HK-2 (cell line): ENCODE results near the gene SGCA.

ENCODE experiments used
- DNase-seq: peaks from one replicate; pipeline ENCODE4 v3.0.0-alpha.2; 2018; ENCODE audit not compliant: unreplicated experiment

Gene SGCA

DNA sequence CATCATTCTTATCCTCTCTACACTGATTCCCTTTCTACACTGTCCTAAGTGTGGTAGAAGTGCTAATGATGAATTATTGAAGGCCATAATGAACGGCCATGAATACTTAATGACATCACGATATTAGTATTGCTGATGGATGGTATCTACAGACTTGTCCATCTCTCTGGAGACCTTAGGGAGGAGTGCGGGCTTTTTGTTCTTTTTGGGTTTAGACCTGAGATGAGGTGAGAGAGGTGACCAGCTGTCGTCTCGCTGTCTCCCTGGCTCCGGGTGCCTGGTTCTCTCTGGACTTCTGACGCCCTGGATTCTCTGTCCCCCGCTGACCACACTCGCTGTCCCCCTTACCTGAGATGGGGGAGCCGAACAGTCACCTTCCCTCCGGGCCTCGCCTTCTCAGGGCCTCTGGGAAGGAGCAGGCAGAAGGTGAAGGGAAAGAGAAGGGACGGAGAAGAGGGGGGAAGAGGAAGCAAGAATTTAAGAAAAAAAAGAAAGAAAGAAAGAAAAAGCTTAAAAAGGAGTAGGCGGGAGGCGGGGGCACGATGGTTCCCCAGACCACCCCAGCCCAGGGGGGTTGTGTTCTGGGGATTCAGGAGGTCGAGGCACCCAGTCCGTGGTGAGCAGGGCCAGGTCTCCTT is 17.1 kb downstream of the SGCA start:
- DNase-seq = no peak

- DNase-seq = no peak
These were observed 17.7 kb downstream of the SGCA start for GRCh38 chr17:50183421-50183994.

DNA sequence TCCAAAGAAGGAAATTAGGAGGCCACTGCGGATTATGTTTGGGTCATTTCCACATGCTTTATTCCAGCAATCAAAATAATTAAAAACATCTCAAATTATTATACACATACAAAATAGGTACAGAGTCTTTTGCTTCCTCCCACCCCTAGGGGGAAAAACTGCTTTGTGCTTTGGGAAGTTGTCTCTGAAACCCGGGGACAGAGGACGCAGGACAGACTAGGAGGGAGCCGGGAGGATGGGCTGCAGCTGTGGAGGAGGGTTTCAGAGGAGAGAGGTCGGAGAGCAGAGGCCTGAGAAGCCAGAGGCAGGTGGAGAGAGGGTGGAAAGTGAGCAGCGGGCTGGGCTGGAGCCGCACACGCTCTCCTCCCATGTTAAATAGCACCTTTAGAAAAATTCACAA is 18.3 kb downstream of the SGCA start:
- DNase-seq = no peak

GRCh38 chr17:50184611-50185398 is 19.0 kb downstream of the SGCA start:
- no peak for DNase-seq

DNA sequence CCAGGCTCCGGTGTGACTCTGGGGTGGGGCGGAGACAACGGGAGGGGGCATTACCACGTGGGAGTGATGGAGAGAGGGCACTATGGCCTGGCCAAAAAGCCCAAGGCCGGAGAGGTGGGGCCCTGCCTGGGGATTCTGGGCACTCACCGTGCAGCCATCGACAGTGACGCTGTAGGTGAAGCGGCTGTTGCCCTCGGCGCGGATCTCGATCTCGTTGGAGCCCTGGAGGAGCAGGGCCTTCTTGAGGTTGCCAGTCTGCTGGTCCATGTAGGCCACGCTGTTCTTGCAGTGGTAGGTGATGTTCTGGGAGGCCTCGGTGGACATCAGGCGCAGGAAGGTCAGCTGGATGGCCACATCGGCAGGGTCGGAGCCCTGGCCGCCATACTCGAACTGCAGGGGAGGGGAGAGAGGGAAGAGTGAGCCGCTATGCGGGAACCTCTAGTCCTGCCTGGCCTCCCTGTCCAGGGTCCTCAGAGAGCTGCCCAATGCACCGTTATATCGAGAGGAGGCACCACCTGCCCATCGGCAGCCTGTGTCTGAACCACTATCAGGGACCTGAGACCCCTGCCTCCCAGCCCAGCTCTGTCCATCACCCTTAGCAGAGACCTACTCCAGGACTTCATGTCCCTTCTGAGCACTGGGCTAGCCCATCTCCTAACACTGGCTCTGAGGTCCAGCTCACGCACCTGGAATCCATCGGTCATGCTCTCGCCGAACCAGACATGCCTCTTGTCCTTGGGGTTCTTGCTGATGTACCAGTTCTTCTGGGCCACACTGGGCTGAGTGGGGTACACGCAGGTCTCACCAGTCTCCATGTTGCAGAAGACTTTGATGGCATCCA is 20.0 kb downstream of the SGCA start:
- DNase-seq = no peak

DNA sequence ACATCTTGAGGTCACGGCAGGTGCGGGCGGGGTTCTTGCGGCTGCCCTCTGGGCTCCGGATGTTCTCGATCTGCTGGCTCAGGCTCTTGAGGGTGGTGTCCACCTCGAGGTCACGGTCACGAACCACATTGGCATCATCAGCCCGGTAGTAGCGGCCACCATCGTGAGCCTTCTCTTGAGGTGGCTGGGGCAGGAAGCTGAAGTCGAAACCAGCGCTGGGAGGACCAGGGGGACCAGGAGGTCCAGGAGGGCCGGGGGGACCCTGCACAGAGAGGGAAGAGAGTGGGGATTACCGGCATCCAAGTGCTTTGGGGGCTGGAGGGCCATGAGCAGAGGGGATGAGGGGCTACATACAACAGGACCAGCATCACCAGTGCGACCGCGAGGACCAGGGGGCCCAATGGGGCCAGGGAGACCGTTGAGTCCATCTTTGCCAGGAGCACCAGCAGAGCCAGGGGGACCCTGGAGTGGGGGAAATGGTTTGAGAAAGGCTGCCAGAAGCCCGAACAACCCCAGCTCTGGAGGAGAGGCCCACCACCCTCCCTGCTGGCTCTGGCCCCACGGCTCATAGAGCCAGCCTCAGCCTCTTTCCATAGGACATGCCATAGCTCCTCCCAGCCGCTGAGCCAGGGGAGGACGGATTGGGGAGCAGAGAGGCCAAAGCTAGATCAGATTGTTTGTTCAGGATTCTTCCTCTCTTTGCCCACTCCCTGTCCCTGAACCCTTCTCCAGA is 21.0 kb downstream of the SGCA start:
- DNase-seq = no peak

- DNase-seq = no peak
These were observed 21.6 kb downstream of the SGCA start for GRCh38 chr17:50187394-50187725.

- no peak for DNase-seq
These were observed 22.1 kb downstream of the SGCA start for GRCh38 chr17:50187751-50188530.

DNA sequence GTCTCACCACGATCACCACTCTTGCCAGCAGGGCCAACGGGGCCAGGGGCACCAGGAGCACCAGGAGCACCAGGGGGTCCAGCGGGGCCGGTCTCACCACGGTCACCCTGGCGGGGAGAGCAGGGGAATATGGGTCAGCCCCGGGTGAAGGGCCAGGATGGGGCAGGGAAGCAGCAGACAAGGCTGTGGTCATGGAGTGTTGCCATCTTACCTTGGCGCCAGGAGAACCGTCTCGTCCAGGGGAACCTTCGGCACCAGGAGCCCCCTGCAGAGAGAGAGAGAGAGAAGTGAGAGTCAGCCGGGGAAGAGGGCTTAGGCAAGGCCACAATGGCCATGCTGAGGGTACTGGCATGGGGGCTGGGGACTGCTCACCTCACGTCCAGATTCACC is 22.7 kb downstream of the SGCA start:
- no peak for DNase-seq

DNA sequence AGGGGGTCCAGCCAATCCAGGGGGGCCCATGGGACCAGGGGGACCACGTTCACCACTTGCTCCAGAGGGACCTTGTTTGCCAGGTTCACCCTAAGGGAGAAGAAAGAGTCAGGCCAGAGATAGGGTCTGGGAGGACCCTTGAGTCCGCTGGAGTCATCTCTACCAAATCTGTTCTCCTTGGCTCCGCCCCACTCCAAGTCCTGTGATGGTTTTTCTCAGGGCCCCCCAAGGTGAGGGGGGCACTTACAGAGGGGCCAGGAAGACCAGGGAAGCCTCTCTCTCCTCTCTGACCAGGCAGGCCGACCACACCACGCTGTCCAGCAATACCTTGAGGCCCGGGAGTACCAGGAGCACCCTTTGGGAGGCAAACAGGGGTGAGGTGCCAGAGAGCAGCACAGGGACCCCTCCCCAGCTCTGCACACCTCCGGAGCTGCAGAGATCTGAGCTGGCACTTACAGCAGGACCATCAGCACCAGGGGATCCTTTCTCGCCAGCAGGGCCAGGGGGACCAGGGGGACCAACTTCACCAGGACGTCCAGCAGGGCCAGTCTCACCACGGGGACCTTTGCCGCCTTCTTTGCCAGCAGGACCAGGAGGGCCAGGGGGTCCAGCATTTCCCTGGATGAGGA is 23.2 kb downstream of the SGCA start:
- DNase-seq = no peak

GRCh38 chr17:50189550-50190292 is 23.9 kb downstream of the SGCA start:
- DNase-seq = no peak

- DNase-seq = no peak
These were observed 24.4 kb downstream of the SGCA start for GRCh38 chr17:50190293-50190602.

GRCh38 chr17:50190603-50191358 is 25.0 kb downstream of the SGCA start:
- no peak for DNase-seq

GRCh38 chr17:50191359-50192143 is 25.7 kb downstream of the SGCA start:
- DNase-seq = no peak

DNA sequence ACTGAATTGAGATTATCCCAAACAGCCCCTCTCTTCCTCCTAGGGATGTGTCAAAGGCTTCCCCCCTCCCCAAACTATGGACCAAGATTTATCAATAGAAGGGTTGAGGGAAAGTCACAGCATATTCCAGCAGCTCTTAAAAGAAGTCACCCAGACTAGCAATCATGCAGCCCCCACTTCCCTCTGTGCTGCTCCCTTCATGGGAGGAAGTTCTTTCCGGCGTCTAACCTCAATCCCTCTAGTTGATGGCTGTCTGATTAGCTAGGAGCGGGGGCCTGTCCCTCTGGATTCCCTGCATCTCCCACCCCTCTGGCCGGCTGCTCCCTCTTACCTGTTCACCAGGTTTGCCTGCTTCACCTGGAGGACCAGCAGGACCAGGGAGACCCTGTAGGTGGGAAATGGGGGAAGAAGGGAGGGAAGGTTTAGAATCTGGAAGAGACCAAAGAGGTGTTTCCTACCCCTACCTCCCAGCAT is 26.4 kb downstream of the SGCA start:
- DNase-seq = no peak

DNA sequence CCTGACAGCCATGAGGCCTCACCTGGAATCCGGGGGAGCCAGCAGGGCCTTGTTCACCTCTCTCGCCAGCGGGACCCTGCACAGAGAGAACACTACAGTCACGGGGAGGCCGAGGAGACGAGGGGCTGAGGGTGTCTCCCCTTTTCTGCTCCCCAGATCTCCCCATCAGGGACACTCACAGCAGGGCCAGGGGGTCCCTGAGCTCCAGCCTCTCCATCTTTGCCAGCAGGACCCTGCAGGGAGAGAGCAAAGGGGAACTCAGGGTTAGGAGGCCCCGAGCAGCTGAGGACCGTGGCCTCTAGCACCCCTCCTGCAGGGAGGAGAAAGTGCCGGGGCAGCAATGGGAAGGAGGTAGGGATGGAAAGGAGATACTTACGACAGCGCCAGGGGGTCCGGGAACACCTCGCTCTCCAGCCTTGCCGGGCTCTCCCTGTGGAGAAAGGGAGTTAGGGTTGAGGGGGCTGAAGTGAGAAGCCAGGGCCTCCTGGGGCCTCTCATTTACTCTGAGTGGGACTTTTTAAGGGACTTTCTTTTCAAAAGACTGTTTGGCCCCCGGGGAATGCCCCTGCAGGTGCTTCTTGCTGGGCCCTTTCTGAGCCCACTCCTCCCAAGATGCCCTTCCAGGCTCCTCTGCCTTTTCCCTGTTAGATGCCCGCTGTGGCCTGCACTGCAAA is 26.9 kb downstream of the SGCA start:
- DNase-seq = no peak

DNA sequence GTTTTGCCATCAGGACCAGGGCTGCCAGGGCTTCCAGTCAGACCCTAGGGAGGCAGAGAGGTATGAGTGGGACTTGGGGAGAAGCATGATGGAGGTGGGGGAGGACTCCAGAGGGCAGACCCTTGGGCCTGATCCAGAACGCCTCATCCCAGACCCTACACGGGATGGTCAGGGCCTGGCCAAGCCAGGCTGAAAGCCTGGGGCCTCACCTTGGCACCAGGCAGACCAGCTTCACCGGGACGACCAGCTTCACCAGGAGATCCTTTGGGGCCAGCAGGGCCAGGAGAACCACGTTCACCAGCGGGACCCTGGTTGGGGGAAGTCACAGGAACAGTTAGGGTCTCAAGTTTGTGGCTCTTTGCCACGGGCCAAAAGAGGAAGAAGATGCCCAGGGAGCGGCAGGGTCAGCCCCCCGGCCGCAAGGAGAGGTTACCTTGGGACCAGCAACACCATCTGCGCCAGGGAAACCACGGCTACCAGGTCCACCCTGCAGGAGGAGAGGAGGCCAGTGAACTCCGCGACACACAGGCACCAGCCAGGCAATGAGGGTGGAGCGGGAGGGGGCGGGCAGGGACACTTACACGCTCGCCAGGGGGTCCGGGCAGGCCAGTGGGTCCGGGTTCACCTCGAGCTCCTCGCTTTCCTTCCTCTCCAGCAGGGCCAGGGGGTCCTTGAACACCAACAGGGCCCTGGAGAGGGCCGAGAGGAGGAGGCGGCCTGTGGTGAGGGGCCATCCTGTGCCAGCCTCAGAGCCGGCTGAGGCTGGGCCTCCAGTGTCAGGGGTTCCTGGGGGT is 28.5 kb downstream of the SGCA start:
- DNase-seq = no peak
